ENCODE results near the gene DYNC2LI1.

DYNC2LI1 gene

GRCh38 chr2:43738257-43738656 lies 35.6 kb upstream of the DYNC2LI1 start:
- Histone ChIP-seq H3K27me3 (ENCODE audit: low read depth, low read length) (no peaks in the 10 kb centered on the region), H3K4me3 (ENCODE audit: low read depth in 1 of 2, low read length in 2 of 2) (no peak overlapping the region), H3K4me1 (ENCODE audit: control insufficient read depth in 1 of 2, insufficient read depth in 2 of 2, low read length in 2 of 2) (no peaks in the 10 kb centered on the region), H3K9me3 (ENCODE audit: control insufficient read depth in 1 of 2, low read length in 2 of 2) (no peaks in the 10 kb centered on the region), H3K27ac (ENCODE audit: low read length) (no peak overlapping the region), H3K36me3 (ENCODE audit: control insufficient read depth in 1 of 2, insufficient read depth in 2 of 2, low read length in 2 of 2) (peaks cover 0 to 4% of the 10 kb centered on the region in 2 donors)

GRCh38 chr2:43743706-43744105 lies 30.1 kb upstream of the DYNC2LI1 start:
- Histone ChIP-seq H3K36me3 (ENCODE audit: control insufficient read depth in 1 of 2, insufficient read depth in 2 of 2, low read length in 2 of 2) (peaks cover 4% of the 10 kb centered on the region in 2 donors), H3K27ac (ENCODE audit: low read length) (no peak overlapping the region), H3K4me3 (ENCODE audit: low read depth in 1 of 2, low read length in 2 of 2) (no peak overlapping the region), H3K4me1 (ENCODE audit: control insufficient read depth in 1 of 2, insufficient read depth in 2 of 2, low read length in 2 of 2) (peaks cover 0 to 6% of the 10 kb centered on the region in 2 donors), H3K9me3 (ENCODE audit: control insufficient read depth in 1 of 2, low read length in 2 of 2) (no peaks in the 10 kb centered on the region), H3K27me3 (ENCODE audit: low read depth, low read length) (no peaks in the 10 kb centered on the region)

DNA sequence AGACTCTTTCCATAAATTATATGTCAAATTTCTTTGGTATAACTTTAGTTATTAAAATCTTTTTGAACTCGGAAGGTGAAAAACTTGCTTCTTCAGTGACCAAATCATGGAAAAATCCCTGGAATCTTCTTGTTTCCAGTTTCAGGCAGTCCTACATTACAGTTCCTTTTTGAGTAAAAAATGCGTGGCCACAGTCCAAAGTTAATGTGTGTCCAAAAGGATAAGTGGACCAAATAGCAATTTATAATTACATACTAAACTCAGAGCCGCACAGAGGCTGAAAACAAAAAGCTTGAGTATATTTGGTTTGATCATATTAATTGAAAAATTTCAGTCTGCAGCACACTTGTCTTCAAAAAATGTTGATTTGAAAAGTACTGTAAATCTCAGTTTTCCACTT lies 28.4 kb upstream of the DYNC2LI1 start:
- Histone ChIP-seq H3K36me3 (ENCODE audit: control insufficient read depth in 1 of 2, insufficient read depth in 2 of 2, low read length in 2 of 2) (peaks cover 0 to 4% of the 10 kb centered on the region in 2 donors), H3K4me1 (ENCODE audit: control insufficient read depth in 1 of 2, insufficient read depth in 2 of 2, low read length in 2 of 2) (peaks cover 0 to 6% of the 10 kb centered on the region in 2 donors), H3K27ac (ENCODE audit: low read length) (no peak overlapping the region), H3K27me3 (ENCODE audit: low read depth, low read length) (no peaks in the 10 kb centered on the region), H3K4me3 (ENCODE audit: low read depth in 1 of 2, low read length in 2 of 2) (no peak overlapping the region), H3K9me3 (ENCODE audit: control insufficient read depth in 1 of 2, low read length in 2 of 2) (no peaks in the 10 kb centered on the region)

GRCh38 chr2:43748333-43748732 lies 25.5 kb upstream of the DYNC2LI1 start:
- Histone ChIP-seq H3K27me3 (ENCODE audit: low read depth, low read length) (no peaks in the 10 kb centered on the region), H3K4me3 (ENCODE audit: low read depth in 1 of 2, low read length in 2 of 2) (no peak overlapping the region), H3K4me1 (ENCODE audit: control insufficient read depth in 1 of 2, insufficient read depth in 2 of 2, low read length in 2 of 2) (peaks cover 0 to 6% of the 10 kb centered on the region in 2 donors), H3K36me3 (ENCODE audit: control insufficient read depth in 1 of 2, insufficient read depth in 2 of 2, low read length in 2 of 2) (peaks cover 0 to 4% of the 10 kb centered on the region in 2 donors), H3K9me3 (ENCODE audit: control insufficient read depth in 1 of 2, low read length in 2 of 2) (no peaks in the 10 kb centered on the region), H3K27ac (ENCODE audit: low read length) (no peak overlapping the region)

DNA sequence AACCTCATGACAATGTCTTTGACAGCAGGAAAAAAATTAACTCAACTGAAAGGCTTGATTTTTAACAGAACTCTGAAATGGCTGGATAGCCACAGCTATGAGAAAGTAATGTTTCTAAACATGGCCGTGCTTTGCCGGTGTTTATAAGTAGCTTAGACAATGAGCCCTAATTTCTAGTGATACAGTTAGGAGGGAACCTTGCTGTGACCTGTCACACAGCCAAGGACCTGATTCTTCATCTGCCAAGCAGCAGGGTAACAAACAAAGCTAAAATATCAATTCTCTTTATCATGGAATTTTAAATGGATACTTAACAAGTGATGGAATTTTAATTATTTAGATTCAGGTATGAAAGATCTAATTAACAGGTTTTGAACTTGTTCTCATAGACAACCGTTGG lies 24.3 kb upstream of the DYNC2LI1 start:
- Histone ChIP-seq H3K27ac (ENCODE audit: low read length) (no peak overlapping the region), H3K4me1 (ENCODE audit: control insufficient read depth in 1 of 2, insufficient read depth in 2 of 2, low read length in 2 of 2) (peaks cover 0 to 6% of the 10 kb centered on the region in 2 donors), H3K9me3 (ENCODE audit: control insufficient read depth in 1 of 2, low read length in 2 of 2) (no peaks in the 10 kb centered on the region), H3K27me3 (ENCODE audit: low read depth, low read length) (no peaks in the 10 kb centered on the region), H3K36me3 (ENCODE audit: control insufficient read depth in 1 of 2, insufficient read depth in 2 of 2, low read length in 2 of 2) (no peaks in the 10 kb centered on the region), H3K4me3 (ENCODE audit: low read depth in 1 of 2, low read length in 2 of 2) (no peak overlapping the region)

DNA sequence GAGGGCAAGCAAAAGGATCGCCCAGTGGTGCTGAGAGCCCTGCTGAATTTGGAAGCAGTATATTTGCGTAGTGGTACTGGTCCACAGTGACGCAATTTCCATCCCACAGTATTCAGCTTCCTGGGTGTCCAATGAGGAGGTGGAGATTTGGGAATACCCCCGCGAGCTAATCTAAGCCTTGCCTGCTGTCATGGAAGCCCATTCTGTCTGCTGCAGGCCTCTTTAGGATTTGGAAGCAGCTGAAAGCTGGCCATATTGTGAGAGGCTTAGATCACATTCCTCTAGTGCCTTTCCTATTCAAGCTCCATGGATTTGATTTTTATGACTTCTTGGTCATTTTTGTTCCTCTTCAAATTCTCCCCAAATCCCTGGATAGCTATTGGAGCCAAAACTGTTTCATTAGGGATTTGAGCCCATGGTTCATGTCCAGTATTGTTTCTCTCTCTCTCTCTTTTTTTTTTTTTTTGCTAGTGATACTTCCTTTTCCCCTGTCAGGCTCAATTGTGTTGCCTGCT lies 22.3 kb upstream of the DYNC2LI1 start:
- H3K4me1 ChIP-seq (ENCODE audit: control insufficient read depth in 1 of 2, insufficient read depth in 2 of 2, low read length in 2 of 2) = no peaks in the 10 kb centered on the region
- no peak overlapping the region for H3K27ac ChIP-seq (ENCODE audit: low read length)
- H3K9me3 ChIP-seq (ENCODE audit: control insufficient read depth in 1 of 2, low read length in 2 of 2) = no peaks in the 10 kb centered on the region
- no peak overlapping the region for H3K4me3 ChIP-seq (ENCODE audit: low read depth in 1 of 2, low read length in 2 of 2)
- no peaks in the 10 kb centered on the region for H3K27me3 ChIP-seq (ENCODE audit: low read depth, low read length)
- H3K36me3 ChIP-seq (ENCODE audit: control insufficient read depth in 1 of 2, insufficient read depth in 2 of 2, low read length in 2 of 2) = no peaks in the 10 kb centered on the region

DNA sequence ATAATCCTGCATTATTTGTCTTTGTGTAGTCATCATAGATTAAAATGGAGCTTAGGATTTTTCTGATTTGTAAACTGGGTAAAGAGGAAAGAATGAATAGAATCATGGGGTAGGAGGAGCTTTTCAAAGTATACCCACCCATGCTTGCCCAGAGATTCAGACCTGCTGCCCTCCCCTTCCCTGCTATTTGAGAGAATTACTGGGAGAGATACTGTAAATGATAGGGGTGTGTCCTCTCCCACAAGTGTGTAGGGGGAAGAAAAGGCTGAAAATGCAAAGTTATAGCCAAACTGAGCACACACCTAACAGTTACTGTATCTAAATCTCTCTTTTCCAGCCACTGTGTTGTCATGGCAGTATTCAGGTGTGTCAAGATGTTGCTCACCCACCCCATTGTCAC lies 21.5 kb upstream of the DYNC2LI1 start:
- H3K27ac ChIP-seq (ENCODE audit: low read length) = no peak overlapping the region

GRCh38 chr2:43754180-43754579 lies 19.7 kb upstream of the DYNC2LI1 start:
- Histone ChIP-seq H3K4me3 (ENCODE audit: low read depth in 1 of 2, low read length in 2 of 2) (no peak overlapping the region), H3K27me3 (ENCODE audit: low read depth, low read length) (no peaks in the 10 kb centered on the region), H3K4me1 (ENCODE audit: control insufficient read depth in 1 of 2, insufficient read depth in 2 of 2, low read length in 2 of 2) (no peaks in the 10 kb centered on the region), H3K36me3 (ENCODE audit: control insufficient read depth in 1 of 2, insufficient read depth in 2 of 2, low read length in 2 of 2) (peaks cover 0 to 10% of the 10 kb centered on the region in 2 donors), H3K27ac (ENCODE audit: low read length) (no peak overlapping the region), H3K9me3 (ENCODE audit: control insufficient read depth in 1 of 2, low read length in 2 of 2) (no peaks in the 10 kb centered on the region)

More for the DNA sequence above, 21.5 kb upstream of the DYNC2LI1 start:
- Histone ChIP-seq H3K4me1 (ENCODE audit: control insufficient read depth in 1 of 2, insufficient read depth in 2 of 2, low read length in 2 of 2) (no peaks in the 10 kb centered on the region), H3K36me3 (ENCODE audit: control insufficient read depth in 1 of 2, insufficient read depth in 2 of 2, low read length in 2 of 2) (no peaks in the 10 kb centered on the region), H3K27me3 (ENCODE audit: low read depth, low read length) (no peaks in the 10 kb centered on the region), H3K4me3 (ENCODE audit: low read depth in 1 of 2, low read length in 2 of 2) (no peak overlapping the region), H3K9me3 (ENCODE audit: control insufficient read depth in 1 of 2, low read length in 2 of 2) (no peaks in the 10 kb centered on the region)

DNA sequence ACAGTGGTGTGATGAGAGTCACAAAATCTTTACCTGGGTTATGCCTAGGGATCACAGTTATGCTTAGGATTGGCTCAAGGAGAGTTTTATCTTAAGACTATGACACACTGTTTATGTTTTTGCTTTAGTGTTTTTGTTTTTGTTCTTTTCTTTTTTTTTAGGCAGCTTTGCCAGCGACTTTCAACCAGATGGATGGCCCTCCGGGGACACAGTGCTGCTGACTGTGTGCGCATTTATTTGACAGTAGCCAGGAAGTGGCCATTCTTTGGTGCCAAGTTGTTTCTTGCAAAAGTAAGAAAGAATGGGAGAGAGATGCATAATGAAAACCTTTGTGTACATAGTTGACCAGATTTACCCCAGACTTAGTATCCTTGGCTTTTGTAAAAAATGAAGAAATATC lies 15.1 kb upstream of the DYNC2LI1 start:
- Histone ChIP-seq H3K27ac (ENCODE audit: low read length) (no peak overlapping the region), H3K9me3 (ENCODE audit: control insufficient read depth in 1 of 2, low read length in 2 of 2) (no peaks in the 10 kb centered on the region), H3K27me3 (ENCODE audit: low read depth, low read length) (no peaks in the 10 kb centered on the region), H3K4me1 (ENCODE audit: control insufficient read depth in 1 of 2, insufficient read depth in 2 of 2, low read length in 2 of 2) (no peaks in the 10 kb centered on the region), H3K4me3 (ENCODE audit: low read depth in 1 of 2, low read length in 2 of 2) (no peak overlapping the region), H3K36me3 (ENCODE audit: control insufficient read depth in 1 of 2, insufficient read depth in 2 of 2, low read length in 2 of 2) (peaks cover 0 to 10% of the 10 kb centered on the region in 2 donors)

DNA sequence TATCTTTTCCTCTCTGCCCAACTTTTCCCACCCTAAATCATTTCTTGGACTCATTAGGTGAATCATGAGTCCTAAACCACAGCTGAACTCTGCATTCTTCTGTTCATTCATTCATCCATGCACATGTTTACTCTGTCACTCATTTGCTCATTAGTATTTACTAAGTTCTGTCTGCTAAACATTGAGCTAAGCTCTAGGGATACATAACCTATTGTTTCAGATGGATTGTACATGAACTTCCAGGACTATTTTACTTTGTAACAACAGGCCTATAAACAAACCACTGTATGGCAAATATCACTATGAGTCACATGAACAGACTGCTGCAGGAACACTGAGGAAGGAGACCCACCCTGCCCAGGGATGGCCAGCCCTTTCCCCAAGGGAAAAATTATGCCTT lies 14.6 kb upstream of the DYNC2LI1 start:
- Histone ChIP-seq H3K9me3 (ENCODE audit: control insufficient read depth in 1 of 2, low read length in 2 of 2) (no peaks in the 10 kb centered on the region), H3K4me1 (ENCODE audit: control insufficient read depth in 1 of 2, insufficient read depth in 2 of 2, low read length in 2 of 2) (no peaks in the 10 kb centered on the region), H3K27ac (ENCODE audit: low read length) (no peak overlapping the region), H3K4me3 (ENCODE audit: low read depth in 1 of 2, low read length in 2 of 2) (no peak overlapping the region), H3K36me3 (ENCODE audit: control insufficient read depth in 1 of 2, insufficient read depth in 2 of 2, low read length in 2 of 2) (peaks cover 0 to 10% of the 10 kb centered on the region in 2 donors), H3K27me3 (ENCODE audit: low read depth, low read length) (no peaks in the 10 kb centered on the region)

GRCh38 chr2:43762286-43762685 lies 11.6 kb upstream of the DYNC2LI1 start:
- Histone ChIP-seq H3K27ac (ENCODE audit: low read length) (no peak overlapping the region), H3K36me3 (ENCODE audit: control insufficient read depth in 1 of 2, insufficient read depth in 2 of 2, low read length in 2 of 2) (peaks cover 0 to 27% of the 10 kb centered on the region in 2 donors), H3K4me1 (ENCODE audit: control insufficient read depth in 1 of 2, insufficient read depth in 2 of 2, low read length in 2 of 2) (no peaks in the 10 kb centered on the region), H3K27me3 (ENCODE audit: low read depth, low read length) (no peaks in the 10 kb centered on the region), H3K9me3 (ENCODE audit: control insufficient read depth in 1 of 2, low read length in 2 of 2) (no peaks in the 10 kb centered on the region), H3K4me3 (ENCODE audit: low read depth in 1 of 2, low read length in 2 of 2) (no peak overlapping the region)

- Histone ChIP-seq H3K4me3 (ENCODE audit: low read depth in 1 of 2, low read length in 2 of 2) (no peak overlapping the region), H3K4me1 (ENCODE audit: control insufficient read depth in 1 of 2, insufficient read depth in 2 of 2, low read length in 2 of 2) (no peaks in the 10 kb centered on the region), H3K9me3 (ENCODE audit: control insufficient read depth in 1 of 2, low read length in 2 of 2) (no peaks in the 10 kb centered on the region), H3K27me3 (ENCODE audit: low read depth, low read length) (no peaks in the 10 kb centered on the region), H3K36me3 (ENCODE audit: control insufficient read depth in 1 of 2, insufficient read depth in 2 of 2, low read length in 2 of 2) (peaks cover 0 to 27% of the 10 kb centered on the region in 2 donors), H3K27ac (ENCODE audit: low read length) (no peak overlapping the region)
Observed at GRCh38 chr2:43763091-43763490, 10.7 kb upstream of the DYNC2LI1 start.

All from muscle layer of duodenum (tissue), 2 donors.